ENCODE measurements around the gene ADAM15. TPM values are rescaled to one million over a fixed set of nuclear protein-coding genes. Genes with fewer than 3 reads are reported as not detected.

Gene ADAM15
- total and polyA plus RNA-seq, 2 of the 8 experiments (the other 6 are each of a cell fraction or from before 2014, with no cell fraction given) = 32.9 to 37.6 TPM

- Histone ChIP-seq H3K27ac (ENCODE audit: low read depth, low read length) (no peak overlapping the region), H4K8ac (ENCODE audit: extremely low read depth, insufficient read depth, low read length) (no peak overlapping the region), H3K36me3 (ENCODE audit: control insufficient read depth in 2 of 4, insufficient read depth in 4 of 4, low read length in 3 of 4) (no peaks in the 10 kb centered on the region), H3K4ac (replicated peaks; ENCODE audit: insufficient read length, low read depth, low read length) (no peak overlapping the region), H4K91ac (replicated peaks; ENCODE audit: insufficient read length, low read length) (no peak overlapping the region), H3K9ac (replicated peaks in 1 of 4; ENCODE audit: extremely low read depth in 1 of 4, low read depth in 3 of 4, low read length in 3 of 4) (no peak overlapping the region), H3K4me2 (ENCODE audit: insufficient read depth in 1 of 2, low read depth in 2 of 2, low read length in 2 of 2) (no peak overlapping the region), H3K4me3 (ENCODE audit: extremely low read depth in 1 of 4, insufficient read depth in 2 of 4, low read depth in 3 of 4, low read length in 4 of 4) (no peak overlapping the region), H2AK5ac (ENCODE audit: low read depth, low read length) (no peak overlapping the region), H2BK12ac (ENCODE audit: low read depth, low read length) (no peak overlapping the region), H4K20me1 (replicated peaks in 1 of 2; ENCODE audit: control insufficient read depth in 1 of 2, insufficient read depth in 2 of 2, low read length in 2 of 2) (peaks cover 2 to 9% of the 10 kb centered on the region in 2 experiments), H3K4me1 (replicated peaks in 1 of 4; ENCODE audit: control insufficient read depth in 3 of 4, insufficient read depth in 4 of 4, low read length in 3 of 4) (peaks cover 4 to 29% (median 16%) of the 10 kb centered on the region in 4 experiments), H2BK15ac (ENCODE audit: low read length) (no peak overlapping the region), H3K56ac (replicated peaks; ENCODE audit: insufficient read length, low read depth, low read length) (no peak overlapping the region), H2AFZ (ENCODE audit: low read length) (no peak overlapping the region), H2BK5ac (ENCODE audit: low read depth, low read length) (no peak overlapping the region), H3K23ac (ENCODE audit: insufficient read length) (no peak overlapping the region), H2BK20ac (ENCODE audit: low read length) (no peak overlapping the region), H4K5ac (ENCODE audit: insufficient read length, low read depth, low read length) (no peak overlapping the region), H3K79me1 (ENCODE audit: low read depth, low read length) (no peaks in the 10 kb centered on the region), H2BK120ac (replicated peaks; ENCODE audit: low read depth, low read length) (no peak overlapping the region), H3K27me3 (replicated peaks in 1 of 4; ENCODE audit: control insufficient read depth in 3 of 4, extremely low read depth in 1 of 4, insufficient read depth in 3 of 4, low read length in 3 of 4) (peaks cover 23 to 36% (median 34%) of the 10 kb centered on the region in 4 experiments), H3K79me2 (ENCODE audit: control insufficient read depth in 1 of 2, insufficient read depth in 2 of 2, low read length in 2 of 2) (no peaks in the 10 kb centered on the region), H3K18ac (ENCODE audit: extremely low read depth, low read length) (no peak overlapping the region), H3K14ac (ENCODE audit: insufficient read length) (no peak overlapping the region), H3K9me3 (ENCODE audit: insufficient read depth in 2 of 2, low read depth in 1 of 2, low read length in 1 of 2) (no peaks in the 10 kb centered on the region), H3K23me2 (ENCODE audit: low read depth, low read length) (peaks cover 17% of the 10 kb centered on the region; the same call in 1 of the 2 replicates)
- no peak for DNase-seq (ENCODE audit: low read depth in 1 of 2, low spot score in 2 of 2)
- ChIA-PET POLR2A (ENCODE audit: partially characterized antibody) (interaction anchor here (0.6 to 1.9 kb wide), 5 partner anchors 9 to 261 kb away, joined by 3 to 6 read pairs (median 5); partner anchors contain the start of gene ADAM15), CTCF (ENCODE audit: partially characterized antibody) (interaction anchor here (1.2 to 33.9 kb wide), 6 partner anchors 10 to 96 kb away, joined by 3 to 907 read pairs (median 6); partner anchors contain the start of genes ADAM15, EFNA4 and KRTCAP2)
- no peak for FAIRE-seq
- WGBS, 2 experiments (ENCODE audit: extremely low coverage in 1 of 2, insufficient coverage in 1 of 2, insufficient read length in 1 of 2, insufficient replicate concordance in 2 of 2, low coverage in 1 of 2, low lambda C conversion rate in 2 of 2, missing lambda C conversion rate in 1 of 2) = 73% methylated on average over 1 of the region's 1 CpG; no CpG with 5 or more reads in 1 of the 2 experiments
- TF ChIP-seq SRF (IDR thresholded peaks at IDR 0.05; ENCODE audit: low read depth, low read length) = peak; percentile 83
- TF ChIP-seq EP300 (IDR thresholded peaks at IDR 0.05; ENCODE audit: borderline replicate concordance in 1 of 2, low read depth in 2 of 2, low read length in 2 of 2) = no peak
Observed at GRCh38 chr1:155076371-155076770, 25.3 kb downstream of the ADAM15 start.

Data from H1 (cell line).